CMK (cell line): ENCODE results near the gene SLX9.

Experiments
- DNase-seq: peaks from one replicate; pipeline ENCODE4 v3.0.0-alpha.2; 2010; ENCODE audit warnings: low read depth

SLX9 gene

DNA sequence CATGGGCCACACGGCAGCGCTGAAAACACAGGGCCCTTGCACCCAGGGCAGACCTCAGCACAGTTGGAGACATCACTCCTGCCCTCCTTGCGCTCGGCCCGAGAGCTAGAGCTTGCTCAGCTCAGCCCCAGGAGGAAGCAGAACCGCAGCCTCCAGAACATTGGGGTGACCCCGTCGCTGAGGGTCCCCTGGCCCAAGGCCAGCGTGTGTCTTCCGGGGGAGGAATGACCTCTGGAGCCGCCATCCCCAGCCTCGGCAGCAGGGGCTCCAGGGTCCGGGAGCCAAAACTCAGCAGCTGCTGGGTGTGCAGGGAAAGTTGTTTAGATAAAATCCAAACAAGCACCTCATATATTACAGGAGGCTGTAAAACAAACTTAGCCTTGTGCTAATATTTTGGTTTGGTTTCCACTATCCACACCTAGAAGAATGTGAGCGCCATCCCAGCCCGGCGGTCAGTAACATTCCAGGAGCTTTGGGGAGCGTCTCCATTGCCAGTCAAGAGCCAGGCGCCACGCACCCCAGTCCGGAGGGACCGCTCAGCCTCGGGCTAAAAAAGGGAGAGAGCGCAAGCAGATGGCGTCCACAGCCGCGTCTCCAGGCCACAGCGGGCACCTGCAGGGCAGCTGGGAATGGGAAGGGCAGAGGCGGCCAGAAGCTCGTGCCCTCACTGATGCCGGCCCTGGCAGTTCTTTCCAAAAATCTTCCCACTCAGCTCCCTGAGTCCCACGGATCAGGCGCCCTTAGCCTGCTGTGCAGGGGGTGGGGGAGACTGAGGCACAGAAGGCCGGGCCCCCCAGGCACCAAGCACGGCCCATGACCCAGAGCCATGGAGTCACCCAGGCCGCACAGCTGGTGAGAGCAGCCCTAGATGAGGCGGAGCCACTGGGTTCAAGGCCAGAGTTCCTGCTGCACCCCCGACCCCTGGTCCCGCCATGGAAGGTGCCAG is 52.0 kb downstream of the SLX9 start:
- no peak for DNase-seq

DNA sequence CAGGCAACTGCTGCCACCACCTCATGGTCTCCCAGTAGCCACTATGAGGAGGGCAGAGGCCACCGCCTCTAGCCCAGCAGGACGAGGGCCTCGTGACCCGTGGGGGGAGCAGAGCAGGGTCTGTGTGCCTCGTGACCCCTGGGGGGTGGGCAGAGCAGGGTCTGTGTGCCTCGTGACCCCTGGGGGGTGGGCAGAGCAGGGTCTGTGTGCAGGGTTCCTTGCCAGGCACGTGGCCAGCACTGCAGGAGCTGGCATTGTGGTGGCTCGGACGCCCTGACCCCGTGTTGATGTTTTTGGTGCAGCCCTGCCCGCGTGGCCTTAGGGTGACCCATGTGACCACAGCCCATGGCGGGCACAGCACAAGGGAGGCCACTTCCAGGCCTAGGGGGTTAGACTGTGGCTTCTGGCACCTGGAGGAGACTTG is 52.8 kb downstream of the SLX9 start:
- DNase-seq: no peak

DNA sequence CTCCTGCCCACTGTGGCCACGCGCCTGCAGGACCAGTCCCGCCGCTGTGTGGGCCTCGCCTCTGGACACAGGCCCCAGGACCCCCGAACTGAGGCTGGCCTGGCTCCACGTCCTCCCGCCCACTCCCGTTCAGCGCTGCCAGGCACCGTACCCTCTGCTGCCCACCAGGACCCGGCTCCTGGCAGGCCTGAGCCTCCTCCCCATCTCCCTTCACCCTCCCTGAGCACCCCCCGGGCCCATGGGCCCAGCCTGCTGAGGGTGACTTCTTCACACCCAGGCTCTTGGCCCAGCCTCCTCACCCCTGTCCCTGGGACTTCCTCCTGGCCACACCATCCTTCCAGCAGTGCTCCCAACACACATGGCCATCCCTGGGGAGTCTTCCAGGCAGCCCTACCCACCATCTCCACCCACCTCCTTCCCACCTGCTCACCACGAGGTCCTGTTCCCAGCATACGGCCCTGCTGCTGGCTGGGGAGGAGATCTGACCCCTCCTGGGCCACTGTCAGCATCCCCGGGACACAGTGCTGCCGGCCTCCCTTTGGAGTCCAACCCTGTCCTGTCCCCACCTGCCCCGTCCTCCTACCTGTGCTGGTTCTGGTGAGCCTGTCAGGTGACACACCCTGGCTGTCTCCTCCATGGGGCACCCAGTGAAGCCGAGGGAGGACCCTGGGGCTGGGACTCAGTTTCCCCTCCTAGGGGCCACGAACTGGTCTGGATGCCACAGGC is 53.7 kb downstream of the SLX9 start:
- DNase-seq: no peak

DNA sequence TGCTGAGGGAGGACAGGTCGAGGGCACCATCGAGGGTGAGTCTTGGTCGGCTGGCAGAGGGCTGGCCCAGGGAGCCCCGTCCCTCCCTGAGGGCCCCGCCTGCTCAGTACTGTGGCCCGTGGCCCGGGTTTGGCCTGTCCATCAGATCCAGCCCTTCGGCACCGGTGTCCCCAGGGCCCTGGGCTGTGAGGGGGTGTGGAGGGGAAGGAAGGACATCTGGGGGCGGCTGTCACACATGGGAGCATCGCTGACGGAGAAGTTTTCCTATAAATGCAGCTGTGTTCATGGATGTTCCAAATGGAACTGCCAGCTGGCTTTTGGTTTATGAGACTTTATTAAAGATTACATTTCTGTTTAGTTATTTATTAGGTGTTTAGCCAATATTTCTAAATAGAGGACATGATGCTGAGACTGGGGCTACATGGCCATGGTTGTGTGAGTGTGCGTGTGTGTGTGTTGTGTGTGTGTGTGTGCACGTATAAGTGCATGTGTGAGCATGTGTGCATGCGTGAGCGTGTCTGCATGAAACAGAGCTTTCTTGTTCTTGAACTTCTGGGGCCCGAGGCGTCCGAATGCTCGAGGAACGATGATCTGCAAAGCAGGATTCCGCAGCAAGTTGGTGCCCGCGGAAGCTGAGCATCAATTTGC is 54.3 kb downstream of the SLX9 start:
- DNase-seq: no peak

DNA sequence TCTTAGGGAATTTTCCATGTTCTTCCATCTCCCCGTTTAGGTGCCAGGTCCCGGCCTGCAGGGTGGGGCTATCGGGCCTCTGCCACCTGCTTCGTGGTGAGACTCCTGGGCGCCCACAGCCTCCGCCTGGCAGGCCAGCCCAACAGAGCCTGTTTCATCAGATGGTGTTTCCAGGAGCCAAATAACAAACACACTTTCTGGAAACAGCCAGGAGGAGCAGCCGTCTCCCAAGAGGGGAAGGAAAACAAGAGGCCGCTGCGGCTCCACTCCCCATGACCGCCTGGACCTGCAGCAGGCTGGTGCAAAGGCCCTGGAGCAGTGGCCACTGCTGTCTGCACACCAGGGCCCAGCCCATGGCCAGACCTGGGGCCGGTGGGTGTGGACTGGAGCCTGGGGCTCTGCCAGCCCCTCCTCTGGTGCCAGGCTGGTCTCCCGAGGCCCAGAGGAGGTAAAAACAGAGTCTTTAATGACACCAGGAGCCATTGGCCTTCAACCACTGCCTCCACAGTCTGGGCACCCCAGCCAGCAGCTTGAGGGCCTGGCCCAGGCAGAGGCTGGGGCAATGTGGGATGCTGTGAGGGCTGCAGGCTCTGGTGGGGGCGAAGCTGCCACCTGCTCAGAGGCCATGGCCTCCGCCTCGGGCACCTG is 55.0 kb downstream of the SLX9 start:
- DNase-seq: no peak

DNA sequence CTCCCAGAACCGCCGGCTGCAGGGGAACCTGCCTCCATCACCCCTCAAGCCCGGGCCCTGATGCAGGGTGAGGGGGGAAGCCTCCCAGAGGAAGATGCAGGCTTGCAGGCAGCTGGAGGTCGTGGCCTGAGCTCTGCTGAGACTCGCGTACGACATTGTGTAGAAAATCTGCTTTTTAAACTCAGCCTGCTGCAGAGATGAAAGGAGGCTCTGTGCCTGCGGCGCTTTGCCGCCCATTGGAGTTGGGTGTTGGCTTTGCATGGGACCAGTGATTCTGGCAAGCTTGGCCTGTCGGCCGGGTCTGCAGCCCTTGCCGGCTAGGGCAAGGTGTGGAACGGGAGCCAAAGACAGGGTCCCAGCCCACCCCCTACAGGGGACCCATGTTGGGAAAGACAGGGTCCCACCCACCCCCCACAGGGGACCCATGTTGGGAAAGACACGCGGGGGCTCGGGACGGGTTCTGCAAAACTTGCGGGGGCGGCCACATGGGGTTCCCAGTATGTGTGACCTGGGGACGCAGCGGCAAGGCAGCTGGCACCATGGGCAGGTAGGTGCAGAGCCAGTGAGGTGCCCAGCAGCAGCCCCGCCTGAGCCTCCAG is 55.6 kb downstream of the SLX9 start:
- no peak for DNase-seq

DNA sequence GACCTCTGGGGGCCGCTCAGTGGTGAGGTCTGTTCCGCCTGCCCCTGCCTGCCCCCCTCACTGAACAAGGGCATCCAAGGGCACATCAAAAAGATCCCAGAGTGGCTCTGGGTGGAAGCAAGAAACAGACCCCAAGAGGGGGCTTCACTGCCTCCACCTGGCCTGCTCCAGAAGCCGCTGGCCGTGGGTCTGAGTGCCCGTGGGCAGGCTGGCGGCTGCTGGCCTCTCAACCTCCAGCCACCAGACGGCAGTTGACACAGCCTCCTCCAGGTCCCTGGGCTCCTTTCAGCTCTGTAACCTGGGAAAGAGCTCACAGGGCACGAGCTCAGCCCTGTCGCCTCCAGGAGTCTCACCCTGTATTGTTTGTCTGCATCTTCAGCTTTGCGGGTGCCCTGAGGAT is 56.3 kb downstream of the SLX9 start:
- no peak for DNase-seq

DNA sequence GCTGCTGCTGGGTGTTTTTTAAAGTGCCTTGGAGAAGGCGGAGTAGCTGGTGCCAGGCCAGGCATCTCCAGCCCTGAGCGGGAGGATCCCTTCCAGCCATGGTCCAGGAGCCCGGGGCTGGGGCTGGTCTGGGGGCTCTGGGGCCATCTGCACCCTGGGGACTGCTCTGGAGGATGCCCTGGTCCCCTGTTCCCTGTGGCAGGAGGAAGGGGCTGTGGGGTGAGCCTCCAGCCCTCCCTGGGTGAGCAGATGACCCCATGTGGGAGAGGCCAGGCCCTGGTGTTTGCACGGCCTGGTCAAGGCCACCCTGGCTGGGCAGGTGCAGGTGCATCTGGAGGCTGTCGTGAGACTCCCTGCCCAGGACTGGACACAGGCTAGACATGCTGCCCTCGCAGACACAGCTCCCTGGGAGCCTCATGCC is 56.7 kb downstream of the SLX9 start:
- no peak for DNase-seq

DNA sequence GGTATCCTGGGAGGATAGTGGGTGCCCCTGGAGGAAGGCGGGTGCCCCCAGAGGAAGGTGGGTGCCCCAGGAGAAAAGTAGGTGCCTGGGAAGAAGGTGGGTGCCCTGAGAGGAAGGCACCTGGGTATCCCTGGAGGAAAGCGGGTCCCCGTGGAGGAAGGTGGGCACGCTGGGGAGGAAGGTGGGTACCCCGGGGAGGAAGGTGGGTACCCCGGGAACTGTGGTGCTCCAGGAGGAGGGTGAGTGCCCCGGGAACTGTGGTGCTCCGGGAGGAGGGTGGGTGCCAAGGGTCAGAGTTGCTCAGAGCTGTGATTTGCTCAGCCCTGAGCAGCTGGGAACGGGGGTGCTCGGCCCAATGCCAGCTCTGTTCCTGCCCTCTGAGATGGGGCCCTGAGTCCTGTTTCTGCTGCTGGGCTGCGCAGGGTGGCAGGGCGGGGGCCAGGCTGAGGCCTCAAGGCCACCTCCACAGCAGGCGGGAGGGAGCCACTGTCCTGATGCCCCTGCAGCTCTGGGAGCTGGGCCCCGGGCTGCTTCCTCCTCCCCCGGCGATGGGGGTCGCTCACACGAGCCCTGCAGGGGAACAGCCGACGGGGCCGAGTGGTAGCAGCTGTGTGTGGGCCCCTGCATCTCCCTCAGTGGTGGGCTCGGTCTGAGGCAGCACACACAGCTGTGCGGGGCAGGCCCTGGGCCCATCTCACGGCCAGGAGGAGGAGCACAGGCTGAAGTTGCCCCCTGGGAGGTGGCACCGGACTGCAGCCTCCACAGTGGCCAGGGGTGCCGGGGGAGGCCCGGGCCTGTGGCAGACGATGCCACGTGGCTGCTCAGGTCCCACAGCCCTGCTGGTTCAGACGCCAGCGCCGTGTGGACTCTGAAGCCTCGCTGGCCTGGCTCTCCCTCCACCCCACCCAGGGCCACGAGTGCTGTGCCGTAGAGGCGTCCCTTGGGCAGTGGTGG is 57.4 kb downstream of the SLX9 start:
- DNase-seq: no peak

DNA sequence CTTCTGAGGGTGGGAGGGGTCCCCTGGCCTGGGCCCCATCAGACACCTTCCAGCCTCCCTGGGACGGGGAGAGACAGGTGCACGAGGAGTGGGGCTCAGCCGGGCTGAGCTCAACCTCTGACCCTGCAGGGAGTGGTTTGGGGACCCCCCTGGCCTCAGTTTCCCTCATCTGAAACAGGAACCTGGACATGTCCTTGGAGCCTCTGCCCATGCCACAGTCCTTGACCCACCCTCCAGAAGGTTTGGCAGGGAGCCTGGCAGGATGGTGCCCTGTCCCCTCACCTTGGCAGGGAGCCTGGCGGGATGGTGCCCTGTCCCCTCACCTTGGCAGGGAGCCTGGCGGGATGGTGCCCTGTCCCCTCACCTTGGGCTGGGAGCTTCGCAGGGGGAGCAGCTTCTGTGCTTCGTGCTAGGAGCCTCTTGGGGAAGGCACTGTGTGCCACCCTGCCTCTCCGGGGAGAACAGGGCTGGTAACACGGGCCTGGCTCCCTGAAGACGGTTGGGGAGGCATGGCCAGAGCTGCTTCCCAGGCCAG is 58.3 kb downstream of the SLX9 start:
- no peak for DNase-seq

DNA sequence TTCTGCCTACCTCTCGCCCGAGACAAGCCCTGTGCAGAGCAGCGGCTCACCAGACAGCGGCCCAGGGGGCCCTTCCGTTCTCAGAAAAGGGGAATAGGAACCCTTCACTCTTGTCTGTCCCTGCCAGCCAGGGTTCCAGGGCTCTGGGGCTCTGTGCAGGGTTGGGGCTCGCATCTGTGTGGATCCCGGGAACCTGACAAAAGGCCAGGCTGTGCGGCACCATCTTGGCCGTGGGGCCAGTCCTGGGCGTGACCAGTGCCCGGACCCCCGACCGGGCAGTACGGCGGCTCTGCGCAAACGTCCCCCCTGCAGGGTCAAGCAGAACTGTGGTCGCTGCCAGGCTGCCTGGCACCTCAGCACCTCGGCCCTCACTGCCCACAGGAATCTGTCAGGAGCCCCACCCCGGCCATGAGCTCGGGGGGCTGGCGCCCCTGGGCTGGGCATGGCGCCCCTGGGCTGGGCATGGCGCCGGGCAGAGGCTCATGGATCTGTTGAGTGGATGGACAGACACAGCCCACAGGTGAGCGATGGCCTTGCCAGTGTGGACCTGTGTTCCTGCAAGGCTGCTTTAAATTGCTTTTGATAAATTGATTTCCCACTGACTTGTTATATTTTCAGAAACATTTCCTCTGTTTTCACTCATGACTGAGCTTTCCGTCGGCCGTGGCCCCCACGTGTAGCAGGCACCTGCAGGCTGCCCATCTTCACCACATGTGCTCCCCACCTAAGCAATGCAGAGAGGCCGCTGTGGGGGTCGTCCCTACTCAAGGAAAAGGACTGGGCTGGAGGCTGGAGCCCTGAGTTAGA is 59.0 kb downstream of the SLX9 start:
- no peak for DNase-seq

DNA sequence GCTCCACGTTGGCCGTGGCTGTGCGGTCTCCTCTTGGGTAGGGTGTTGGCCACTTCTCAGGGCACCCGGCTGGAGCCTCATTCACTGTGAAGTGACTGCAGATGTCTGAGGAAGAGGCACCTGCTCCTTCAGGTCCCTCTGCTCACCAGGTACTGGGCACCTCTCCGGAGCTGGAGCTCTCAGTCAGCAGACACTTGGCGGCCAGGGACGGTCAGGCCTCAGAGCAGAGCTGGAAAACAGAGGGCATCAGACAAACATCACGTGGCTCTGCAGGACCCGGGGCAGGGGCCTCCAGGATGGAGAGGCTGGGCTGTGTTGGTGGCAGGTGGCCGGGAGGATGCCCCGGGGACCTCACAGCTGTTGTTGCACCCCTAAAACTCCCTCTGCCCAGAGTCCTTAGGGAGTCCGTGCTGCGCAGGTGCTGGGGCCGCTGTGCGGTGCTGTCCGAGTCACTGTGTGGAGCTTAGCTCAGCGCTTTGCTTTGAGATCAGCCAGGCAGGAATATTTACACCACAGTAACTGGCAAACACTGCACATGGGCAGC is 59.7 kb downstream of the SLX9 start:
- no peak for DNase-seq

DNA sequence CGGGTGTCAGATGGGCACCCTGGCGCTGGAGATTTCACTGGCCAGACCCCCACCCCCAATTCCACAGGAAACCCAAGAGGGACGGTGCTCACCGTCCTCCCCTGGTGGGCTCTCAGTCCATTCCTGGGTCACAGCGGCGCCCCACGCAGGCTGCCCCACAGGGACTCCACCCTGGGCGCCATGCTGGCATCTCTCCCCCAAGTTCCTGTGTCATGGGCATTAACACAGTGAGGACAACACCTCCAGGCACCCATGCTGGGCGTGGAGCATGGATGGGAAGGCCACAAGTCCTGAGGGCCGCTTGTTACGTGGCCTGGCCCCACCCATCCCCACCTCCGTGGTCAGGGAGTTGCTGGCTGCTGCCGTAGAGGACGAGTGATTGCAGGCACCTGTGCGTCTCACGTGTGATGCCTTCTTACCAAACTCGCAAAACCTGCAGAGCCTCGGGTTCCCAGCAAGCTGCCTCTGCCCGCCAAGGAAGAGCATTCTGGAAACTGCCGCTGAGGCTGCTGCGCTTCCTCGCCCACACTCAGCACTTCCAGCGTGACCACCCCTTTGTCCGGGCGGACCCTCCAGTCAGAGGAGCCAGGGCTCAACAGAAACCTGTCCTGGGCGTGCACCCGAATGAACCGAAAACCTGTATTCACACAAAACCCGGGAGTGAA is 60.3 kb downstream of the SLX9 start:
- DNase-seq: no peak

DNA sequence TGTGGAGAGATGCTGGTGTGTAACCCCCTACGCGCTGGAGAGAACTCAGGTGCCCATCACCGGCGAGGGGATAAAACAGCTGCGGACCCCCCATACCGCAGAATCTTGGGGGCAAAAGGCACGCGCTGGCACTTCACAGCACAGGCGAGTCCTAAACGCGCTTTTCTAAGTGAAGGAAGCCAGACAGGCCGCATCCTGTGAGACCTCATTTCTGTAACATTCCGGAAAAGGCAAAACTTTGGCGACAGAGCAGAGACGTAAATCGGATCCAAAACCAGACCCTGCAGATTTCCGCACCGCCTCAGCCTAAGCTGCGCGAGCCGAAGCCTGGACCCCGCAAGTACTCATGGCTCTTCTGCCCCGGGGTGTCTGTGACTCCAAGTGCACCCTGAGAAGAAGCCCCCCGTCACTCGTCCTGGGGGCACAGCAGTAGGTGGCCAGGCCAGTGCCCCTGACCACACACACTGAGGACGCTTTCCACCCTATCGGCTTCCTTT is 60.9 kb downstream of the SLX9 start:
- DNase-seq: no peak

DNA sequence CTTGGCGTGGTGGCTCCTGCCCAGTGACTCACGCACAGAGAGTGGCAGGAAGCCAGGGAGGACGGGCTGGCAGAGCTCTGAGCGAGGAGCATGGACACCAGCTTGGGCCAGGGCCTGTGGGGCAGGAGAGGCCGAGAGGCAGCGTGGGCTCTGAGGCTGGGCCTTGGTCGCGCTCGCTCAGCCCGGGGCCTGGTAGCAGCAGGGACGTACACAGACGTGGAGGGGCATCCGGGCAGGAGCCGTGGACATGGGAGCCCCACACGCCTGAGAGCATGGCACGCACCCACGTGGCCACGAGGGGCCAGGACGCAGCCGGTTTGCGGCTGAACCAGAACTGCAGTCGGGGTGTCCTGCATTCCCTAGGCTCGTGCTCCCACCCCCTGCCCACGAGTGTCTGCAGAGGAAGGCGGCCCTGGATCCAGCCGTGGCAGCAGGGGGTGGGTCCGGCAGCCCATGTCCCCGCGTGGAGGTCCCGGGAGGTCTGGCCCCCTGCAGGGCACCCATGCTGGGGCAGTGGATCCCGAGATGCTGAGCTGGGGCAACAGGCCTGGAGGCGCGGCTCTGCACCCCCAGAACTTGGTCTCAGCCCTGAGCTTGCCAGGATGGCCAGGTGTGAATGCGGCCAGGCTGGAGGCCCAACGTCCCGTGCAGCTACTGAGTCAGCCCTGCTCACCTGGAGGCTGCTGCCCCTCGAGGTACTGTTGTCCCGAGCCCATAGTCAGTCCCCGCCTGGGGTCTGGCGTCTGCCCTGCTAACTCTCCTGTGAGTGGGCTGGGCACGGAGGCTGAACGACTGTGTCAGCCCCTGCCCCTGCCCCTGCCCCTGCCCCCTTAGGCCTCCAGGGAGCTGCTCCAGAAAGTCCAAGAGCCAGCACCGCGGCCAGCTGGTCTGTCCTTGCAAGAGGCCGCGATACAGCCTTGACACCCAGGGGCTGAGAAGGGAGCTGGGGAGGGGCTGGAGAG is 61.6 kb downstream of the SLX9 start:
- no peak for DNase-seq

DNA sequence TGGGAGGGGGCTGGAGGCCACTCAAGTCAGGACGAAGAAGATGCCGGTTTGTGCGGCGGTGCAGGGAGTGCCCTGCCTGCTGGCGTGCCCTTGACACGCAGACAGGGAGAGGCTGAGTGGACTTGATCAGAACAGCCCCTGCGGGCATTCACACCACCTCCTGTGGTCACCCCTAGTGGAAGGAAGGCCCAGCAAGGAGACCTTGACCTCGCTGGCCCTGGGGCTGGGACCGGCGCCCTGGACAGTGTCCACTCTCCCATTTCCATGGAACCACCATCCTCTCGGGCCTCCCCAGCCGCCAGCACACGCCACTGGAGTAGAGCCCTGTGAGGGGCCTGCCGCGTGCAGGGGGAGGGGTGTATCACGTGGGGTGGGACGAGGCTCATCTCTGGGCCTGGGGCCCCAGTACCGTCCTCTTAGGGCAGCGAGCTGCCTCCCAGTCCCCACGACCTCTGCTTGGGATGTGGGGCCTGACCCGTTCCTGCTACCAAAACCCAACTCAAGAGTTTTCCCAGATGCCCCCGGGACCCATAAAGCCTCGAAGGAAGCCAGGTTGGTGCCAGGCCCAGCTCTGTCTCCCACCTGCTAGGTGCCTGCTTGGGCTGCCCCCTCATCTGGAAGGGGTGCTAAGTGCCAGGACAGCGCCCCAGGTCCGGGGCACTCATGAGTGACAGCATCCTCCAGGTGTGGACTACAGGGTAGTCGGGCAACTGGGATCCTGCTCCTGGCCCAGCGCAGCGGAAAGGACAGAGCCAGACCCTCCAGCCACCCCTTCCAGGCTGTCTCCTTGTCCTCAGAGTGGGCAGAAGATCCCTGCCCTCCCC is 62.8 kb downstream of the SLX9 start:
- DNase-seq: no peak
